Right cardiac atrium (tissue), 5 donors: ENCODE results near the gene ACP6. TPM values are rescaled to one million over a fixed set of nuclear protein-coding genes. Genes with fewer than 3 reads are reported as not detected.
A peak's percentile ranks its signal among the peaks of the same experiment; 100 is the strongest.

Source experiments
- ATAC-seq, 2 donors: fragments of 200-7000 bp; cut with Tn5 transposase; one replicate each; pipeline versions ENCODE4 v1.8.0 to v1.9.1; 2020; ENCODE audit warnings: moderate library complexity in 2 of 2, mild to moderate bottlenecking in 1 of 2
- DNase-seq, 3 donors: peaks; one replicate each; pipeline ENCODE4 v3.0.0-alpha.2; 2020
- H3K27ac ChIP-seq: one replicate; pipeline ENCODE4 v1.5.1; 2013; ENCODE audit warnings: mild to moderate bottlenecking, low read length, control low read depth, moderate library complexity
- H3K27me3 ChIP-seq: one replicate; pipeline ENCODE4 v1.6.1; 2013; ENCODE audit not compliant: control insufficient read depth, insufficient read depth
- H3K4me1 ChIP-seq: one replicate; pipeline ENCODE4 v1.6.1; 2013; ENCODE audit warnings: low read length; ENCODE audit not compliant: control insufficient read depth, insufficient read depth
- H3K4me3 ChIP-seq: one replicate; pipeline ENCODE4 v1.5.1; 2013; ENCODE audit warnings: low read length, control low read depth
- H3K9me3 ChIP-seq: one replicate; pipeline ENCODE4 v1.6.1; 2013; ENCODE audit warnings: low read length; ENCODE audit not compliant: control insufficient read depth
- WGBS: extraction: QIAGEN DNeasy Blood & Tissue Kit; methylation state at CpG from one replicate; pipeline ENCODE4 v1.1.7; 2013; 5-methylcytosine and 5-hydroxymethylcytosine counted together
- intact Hi-C, 4 donors: fragments of 100-400 bp; cut with DNase I; formaldehyde crosslinking; loops; one replicate each; pipeline versions ENCODE4 v1.11.0 to v1.14.0; 2022 to 2023
- polyA plus RNA-seq: library from polyadenylated mRNA; stranded (reverse); fragments of 200-250 nt; gene quantifications from one replicate; pipeline ENCODE4 v1.2.3, GENCODE V29; 2013
- total RNA-seq, 4 donors: library from RNA; stranded (reverse); fragmentation: NEBNext Ultra II Directional; extraction: Animal tissue kit (Norgen Biotek cat#: 25700); gene quantifications; one replicate each; pipeline ENCODE4 v1.2.1, GENCODE V29; 2021
- donor health status: healthy with polysubstance abuse.
- donor health status: DM: no; HTN: yes; CAD: no.
- donor health status: DM: no; HTN: no; CAD: no.
- donor health status: DM: no; HTN: yes; CAD: no; lungs with severe emphysema.
- donor health status: DM: yes; HTN: yes; CAD: no.

The ACP6 gene
- total and polyA plus RNA-seq, 5 donors = 13.1 to 27.9 (median 16.3) TPM

- DNase-seq = no peak
- intact Hi-C loops = loop anchor here in 2 of 4 donors (5.0 to 10.0 kb wide), 2 partner anchors 140 to 263 kb away; no protein-coding TSS in a partner anchor
- no peaks in the 10 kb centered on the region for H3K27me3 ChIP-seq
- H3K9me3 ChIP-seq = no peaks in the 10 kb centered on the region
- no peak overlapping the region for H3K27ac ChIP-seq
- H3K4me1 ChIP-seq = no peaks in the 10 kb centered on the region
- 77% methylated on average over 3 of the region's 3 CpGs for WGBS
- no peak for ATAC-seq
- no peak overlapping the region for H3K4me3 ChIP-seq
These were observed 38.5 kb downstream of the ACP6 start for GRCh38 chr1:147631839-147632238.

GRCh38 chr1:147630447-147630846 lies 39.9 kb downstream of the ACP6 start:
- intact Hi-C loops = loop anchor here in 2 of 4 donors (5.0 to 10.0 kb wide), 2 partner anchors 138 to 264 kb away; no protein-coding TSS in a partner anchor
- Histone ChIP-seq H3K27me3 (no peaks in the 10 kb centered on the region), H3K27ac (no peak overlapping the region), H3K9me3 (no peaks in the 10 kb centered on the region), H3K4me3 (no peak overlapping the region), H3K4me1 (no peaks in the 10 kb centered on the region)
- DNase-seq (no peak), ATAC-seq (no peak)
- 75% methylated on average over 6 of the region's 6 CpGs for WGBS

GRCh38 chr1:147630022-147630421 lies 40.3 kb downstream of the ACP6 start:
- DNase-seq (no peak), ATAC-seq (no peak)
- H3K4me3 ChIP-seq = no peak overlapping the region
- 87% methylated on average over 6 of the region's 6 CpGs for WGBS
- intact Hi-C loops = loop anchor here in 2 of 4 donors (5.0 to 10.0 kb wide), 2 partner anchors 138 to 265 kb away; no protein-coding TSS in a partner anchor
- no peaks in the 10 kb centered on the region for H3K4me1 ChIP-seq
- H3K27ac ChIP-seq = no peak overlapping the region
- H3K27me3 ChIP-seq = no peaks in the 10 kb centered on the region
- no peaks in the 10 kb centered on the region for H3K9me3 ChIP-seq

- intact Hi-C loops = loop anchor here in 3 of 4 donors (5.0 kb wide), 2 partner anchors 131 to 136 kb away; no protein-coding TSS in a partner anchor
- no peak for DNase-seq
- no peak overlapping the region for H3K27ac ChIP-seq
- no peak overlapping the region for H3K4me3 ChIP-seq
- H3K9me3 ChIP-seq = no peaks in the 10 kb centered on the region
- WGBS = 83% methylated on average over 5 of the region's 5 CpGs
- no peaks in the 10 kb centered on the region for H3K27me3 ChIP-seq
- H3K4me1 ChIP-seq = no peaks in the 10 kb centered on the region
- ATAC-seq = no peak
These were observed 41.9 kb downstream of the ACP6 start for GRCh38 chr1:147628441-147628840.

GRCh38 chr1:147627435-147628110 lies 42.8 kb downstream of the ACP6 start:
- H3K4me3 ChIP-seq = no peak overlapping the region
- WGBS = 7% methylated on average over 3 of the region's 3 CpGs
- H3K27me3 ChIP-seq = no peaks in the 10 kb centered on the region
- H3K27ac ChIP-seq = no peak overlapping the region
- H3K9me3 ChIP-seq = no peaks in the 10 kb centered on the region
- intact Hi-C loops = loop anchor here in 3 of 4 donors (5.0 kb wide), 2 partner anchors 130 to 135 kb away; no protein-coding TSS in a partner anchor
- ATAC-seq = peak; percentile 80 to 84
- H3K4me1 ChIP-seq = no peaks in the 10 kb centered on the region
- peak; percentile 57 to 79 (median 67) for DNase-seq

GRCh38 chr1:147626739-147627138 lies 43.6 kb downstream of the ACP6 start:
- no peaks in the 10 kb centered on the region for H3K4me1 ChIP-seq
- WGBS = 92% methylated on average over 5 of the region's 5 CpGs

GRCh38 chr1:147626291-147626690 lies 44.0 kb downstream of the ACP6 start:
- DNase-seq (no peak), ATAC-seq (no peak)
- no peaks in the 10 kb centered on the region for H3K27me3 ChIP-seq
- WGBS = 94% methylated on average over 2 of the region's 2 CpGs
- no peaks in the 10 kb centered on the region for H3K4me1 ChIP-seq
- no peak overlapping the region for H3K4me3 ChIP-seq
- intact Hi-C loops = loop anchor here in 3 of 4 donors (5.0 kb wide), 2 partner anchors 129 to 134 kb away; no protein-coding TSS in a partner anchor
- no peak overlapping the region for H3K27ac ChIP-seq
- H3K9me3 ChIP-seq = no peaks in the 10 kb centered on the region

More at GRCh38 chr1:147626739-147627138, 43.6 kb downstream of the ACP6 start:
- DNase-seq (no peak), ATAC-seq (no peak)
- Histone ChIP-seq H3K4me3 (no peak overlapping the region), H3K9me3 (no peaks in the 10 kb centered on the region), H3K27me3 (no peaks in the 10 kb centered on the region), H3K27ac (no peak overlapping the region)
- intact Hi-C loops = loop anchor here in 3 of 4 donors (5.0 kb wide), 2 partner anchors 129 to 134 kb away; no protein-coding TSS in a partner anchor

- Histone ChIP-seq H3K9me3 (no peaks in the 10 kb centered on the region), H3K4me3 (no peak overlapping the region), H3K27ac (no peak overlapping the region), H3K4me1 (no peaks in the 10 kb centered on the region), H3K27me3 (no peaks in the 10 kb centered on the region)
- 46% methylated on average over 7 of the region's 7 CpGs for WGBS
- no peak for ATAC-seq
- intact Hi-C loops = loop anchor here in 3 of 4 donors (5.0 kb wide), 2 partner anchors 128 to 133 kb away; no protein-coding TSS in a partner anchor
- no peak for DNase-seq
These were observed 44.8 kb downstream of the ACP6 start for GRCh38 chr1:147625362-147625995.

- Histone ChIP-seq H3K4me3 (no peak overlapping the region), H3K27me3 (no peaks in the 10 kb centered on the region), H3K27ac (no peak overlapping the region), H3K9me3 (no peaks in the 10 kb centered on the region), H3K4me1 (no peaks in the 10 kb centered on the region)
- 88% methylated on average over 8 of the region's 8 CpGs for WGBS
- ATAC-seq (no peak), DNase-seq (peak in 1 of 3 donors; percentile 40)
- intact Hi-C loops = no loop called here
These were observed 45.8 kb downstream of the ACP6 start for GRCh38 chr1:147624529-147624928.

- peak in 1 of 3 donors; percentile 55 for DNase-seq
- Histone ChIP-seq H3K4me3 (no peak overlapping the region), H3K9me3 (no peaks in the 10 kb centered on the region), H3K27me3 (no peaks in the 10 kb centered on the region), H3K4me1 (no peaks in the 10 kb centered on the region), H3K27ac (no peak overlapping the region)
- ATAC-seq = no peak
- 93% methylated on average over 8 of the region's 8 CpGs for WGBS
- intact Hi-C loops = no loop called here
These were observed 46.3 kb downstream of the ACP6 start for GRCh38 chr1:147624011-147624410.

GRCh38 chr1:147622731-147623130 lies 47.6 kb downstream of the ACP6 start:
- ATAC-seq = no peak
- Histone ChIP-seq H3K4me3 (no peak overlapping the region), H3K27ac (no peak overlapping the region), H3K27me3 (no peaks in the 10 kb centered on the region), H3K9me3 (no peaks in the 10 kb centered on the region), H3K4me1 (no peaks in the 10 kb centered on the region)
- 82% methylated on average over 2 of the region's 2 CpGs for WGBS
- no peak for DNase-seq
- intact Hi-C loops = no loop called here
